Transverse colon (tissue), 4 donors: ENCODE data around the gene ARHGEF11. TPM values are rescaled to one million over a fixed set of nuclear protein-coding genes. Genes with fewer than 3 reads are reported as not detected.

Source experiments
- DNase-seq: peaks from one replicate; pipeline ENCODE4 v3.0.0-alpha.2; 2019
- H3K27ac ChIP-seq, 4 donors: fragments of 200-600 bp; sonication (generic); 2 replicates each; pipeline ENCODE4 v1.5.1; 2016 to 2018; ENCODE audit warnings: inconsistent platforms in 4 of 4
- H3K27me3 ChIP-seq: fragments of 200-600 bp; sonication (generic); 2 replicates; pipeline ENCODE4 v1.5.1; 2017; ENCODE audit warnings: inconsistent platforms
- H3K36me3 ChIP-seq, 4 donors: fragments of 200-600 bp; sonication (generic); 2 replicates each; pipeline ENCODE4 v1.5.1; 2017 to 2019; ENCODE audit warnings: inconsistent platforms in 4 of 4
- H3K4me1 ChIP-seq, 4 donors: fragments of 200-600 bp; sonication (generic); 2 replicates each; pipeline ENCODE4 v1.5.1; 2017 to 2020; ENCODE audit warnings: inconsistent platforms in 4 of 4
- H3K4me3 ChIP-seq, 4 donors: fragments of 200-600 bp; sonication (generic); 1 replicate in 1 of 4; 2 replicates in 3 of 4; pipeline versions ENCODE4 v1.5.1 to v1.6.1; 2017 to 2019; ENCODE audit warnings: inconsistent platforms in 4 of 4
- H3K9me3 ChIP-seq, 2 donors: fragments of 200-600 bp; sonication (generic); 2 replicates each; pipeline ENCODE4 v1.5.1; 2017 to 2019; ENCODE audit warnings: inconsistent platforms in 2 of 2
- CTCF ChIP-seq, 5 experiments: fragments of 200-600 bp in 3 of 5; fragments of 450-650 bp in 2 of 5; sonication (generic) in 3 of 5; IDR thresholded peaks; 1 replicate in 2 of 5; 2 replicates in 3 of 5; pipeline ENCODE4 v1.5.1; 2016 to 2017; ENCODE audit warnings: antibody characterized with exemption in 5 of 5, inconsistent platforms in 3 of 5, mild to moderate bottlenecking in 2 of 5, moderate library complexity in 1 of 5
- EP300 ChIP-seq: sonication (generic); formaldehyde crosslinking; IDR thresholded peaks from one replicate; pipeline ENCODE4 v1.6.1; 2017; ENCODE audit warnings: antibody characterized with exemption, low read depth
- POLR2A ChIP-seq: fragments of 450-650 bp; IDR thresholded peaks from one replicate; pipeline ENCODE4 v1.6.1; 2016; ENCODE audit warnings: antibody characterized with exemption, mild to moderate bottlenecking, moderate library complexity
- POLR2AphosphoS5 ChIP-seq, 3 donors: sonication (generic); formaldehyde crosslinking; IDR thresholded peaks; one replicate each; pipeline ENCODE4 v1.6.1; 2016; ENCODE audit warnings: antibody characterized with exemption in 3 of 3
- WGBS, 2 donors: methylation state at CpG; one replicate each; pipeline ENCODE4 v1.1.5; 2018; ENCODE audit warnings: low coverage in 1 of 2; 5-methylcytosine and 5-hydroxymethylcytosine counted together
- in situ Hi-C, 4 donors: fragments of 200-750 bp; cut with MboI; loops; one replicate each; pipeline versions ENCODE4 v1.15.0 to v1.15.1; 2017; ENCODE audit warnings: low sequenced_read_pairs in 3 of 4, low pct_ligation_motif_present in 1 of 4, low pct_unique_long_range_greater_than_20kb in 1 of 4
- intact Hi-C: fragments of 100-400 bp; cut with DNase I; formaldehyde crosslinking; loops from one replicate; pipeline ENCODE4 v1.15.1; 2023; ENCODE audit warnings: low total_unique reads
- total RNA-seq, 4 donors: library from RNA; depleted of rRNA; stranded (reverse); fragments of >200 nt; gene quantifications; one replicate each; pipeline ENCODE4 v1.1.0, GENCODE V29; 2016

The ARHGEF11 gene
- total RNA-seq, 4 donors from 2014 or later = 52.6 to 82.8 (median 62.1) TPM

DNA sequence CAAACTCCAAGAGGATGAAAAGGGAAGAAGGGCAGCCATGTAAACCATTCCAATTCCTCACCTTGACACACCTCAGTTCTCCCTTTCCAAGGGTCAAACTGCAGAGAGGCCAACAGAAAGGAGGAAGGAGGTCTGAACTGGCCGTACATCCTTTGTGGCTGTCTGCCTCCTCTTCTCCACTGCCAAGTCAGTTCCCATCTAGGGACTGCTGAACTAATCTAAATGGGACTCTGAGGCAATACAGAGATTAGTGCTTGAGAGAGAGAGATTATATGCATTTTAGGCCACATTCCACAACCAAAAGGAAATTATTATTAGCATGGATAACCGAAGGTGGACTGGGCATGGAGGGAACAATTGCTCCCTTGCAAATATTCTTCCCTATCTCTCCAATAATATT is 2.7 kb downstream of the ARHGEF11 start:
- no peaks in the 10 kb centered on the region for H3K27me3 ChIP-seq
- in situ Hi-C loops (no loop called here), intact Hi-C loops (no loop called here)
- no peak overlapping the region for H3K27ac ChIP-seq
- no peaks in the 10 kb centered on the region for H3K9me3 ChIP-seq
- H3K4me1 ChIP-seq = peaks cover 13 to 62% (median 36%) of the 10 kb centered on the region in 4 donors
- H3K4me3 ChIP-seq = peak overlapping the region in 1 of 4 donors; percentile 68
- DNase-seq = no peak
- H3K36me3 ChIP-seq = no peaks in the 10 kb centered on the region
- 44 to 83% methylated on average over 1 to 2 of the region's 2 CpGs for WGBS, 2 donors
- TF ChIP-seq POLR2A = no peak
- no peak for TF ChIP-seq POLR2AphosphoS5 (IDR thresholded peaks at IDR 0.05)
- TF ChIP-seq EP300 = no peak
- no peak for TF ChIP-seq CTCF (IDR thresholded peaks at IDR 0.05)

DNA sequence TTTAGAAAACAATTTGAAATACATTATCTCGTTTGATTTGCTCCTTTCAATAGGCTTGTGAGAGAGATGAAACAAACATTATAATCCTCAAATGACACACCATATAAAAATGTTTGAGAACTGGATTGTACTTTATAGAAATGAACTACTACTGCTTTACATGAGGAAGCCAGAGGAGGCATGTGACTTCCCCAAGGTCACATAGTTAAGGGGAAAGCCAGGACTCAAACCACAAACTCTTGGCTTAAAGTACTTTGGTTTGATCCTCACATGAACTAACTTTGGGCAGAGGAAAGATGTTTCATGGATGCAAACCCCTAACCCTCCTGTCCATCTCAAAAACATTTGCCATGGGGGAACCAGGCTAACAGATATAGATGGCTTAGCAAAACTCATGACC is 4.7 kb downstream of the ARHGEF11 start:
- Histone ChIP-seq H3K4me3 (no peak overlapping the region), H3K4me1 (peaks cover 13 to 51% (median 32%) of the 10 kb centered on the region in 4 donors), H3K27me3 (no peaks in the 10 kb centered on the region), H3K27ac (no peak overlapping the region), H3K9me3 (no peaks in the 10 kb centered on the region), H3K36me3 (no peaks in the 10 kb centered on the region)
- in situ Hi-C loops = no loop called here
- DNase-seq = no peak
- no peak for TF ChIP-seq POLR2AphosphoS5 (IDR thresholded peaks at IDR 0.05)
- intact Hi-C loops = no loop called here
- 12 to 32% methylated on average over 1 of the region's 1 CpG for WGBS, 2 donors

- H3K27me3 ChIP-seq = no peaks in the 10 kb centered on the region
- 94 to 100% methylated on average over 2 to 6 of the region's 6 CpGs for WGBS, 2 donors
- no peaks in the 10 kb centered on the region for H3K9me3 ChIP-seq
- in situ Hi-C loops (no loop called here), intact Hi-C loops (no loop called here)
- TF ChIP-seq POLR2A = no peak
- no peak for TF ChIP-seq POLR2AphosphoS5 (IDR thresholded peaks at IDR 0.05)
- TF ChIP-seq CTCF (IDR thresholded peaks at IDR 0.05) = no peak
- no peak for TF ChIP-seq EP300
- no peak overlapping the region for H3K27ac ChIP-seq
- DNase-seq = no peak
- no peak overlapping the region for H3K4me3 ChIP-seq
- no peaks in the 10 kb centered on the region for H3K36me3 ChIP-seq
- H3K4me1 ChIP-seq = peaks cover 0 to 6% (median 1%) of the 10 kb centered on the region in 4 donors
Measured at GRCh38 chr1:157035121-157035520, 10.4 kb downstream of the ARHGEF11 start.

GRCh38 chr1:157034137-157034800 is 11.3 kb downstream of the ARHGEF11 start:
- in situ Hi-C loops = no loop called here
- Histone ChIP-seq H3K27me3 (no peaks in the 10 kb centered on the region), H3K4me1 (peaks cover 0 to 4% (median 0%) of the 10 kb centered on the region in 4 donors), H3K4me3 (no peak overlapping the region), H3K36me3 (no peaks in the 10 kb centered on the region), H3K27ac (no peak overlapping the region), H3K9me3 (no peaks in the 10 kb centered on the region)
- 69 to 74% methylated on average over 2 to 7 of the region's 7 CpGs for WGBS, 2 donors
- TF ChIP-seq CTCF (IDR thresholded peaks at IDR 0.05) (no peak), EP300 (no peak), POLR2A (no peak), POLR2AphosphoS5 (IDR thresholded peaks at IDR 0.05) (no peak)
- intact Hi-C loops = no loop called here
- DNase-seq = no peak
